ENCODE measurements around the gene DNAH17.

DNA sequence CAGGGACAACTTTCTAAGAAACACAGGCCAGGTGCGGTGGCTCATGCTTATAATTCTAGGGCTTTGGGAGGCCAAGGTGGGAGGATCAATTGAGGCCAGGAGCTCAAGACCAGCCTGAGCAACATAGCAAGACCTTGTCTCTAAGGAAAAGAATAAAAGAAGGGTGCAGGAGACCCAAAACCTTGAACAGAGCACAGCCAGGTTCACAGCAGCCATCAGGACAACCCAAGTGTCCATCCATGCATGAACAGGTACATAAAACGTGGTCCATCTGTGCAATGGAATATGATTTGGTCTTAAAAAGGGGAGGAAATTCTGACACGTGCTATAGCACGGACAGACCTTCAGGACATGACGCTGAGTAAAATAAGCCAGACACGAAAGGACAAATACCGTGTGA, 107.8 kb downstream of the DNAH17 start:
- TF ChIP-seq, protein P1, sequence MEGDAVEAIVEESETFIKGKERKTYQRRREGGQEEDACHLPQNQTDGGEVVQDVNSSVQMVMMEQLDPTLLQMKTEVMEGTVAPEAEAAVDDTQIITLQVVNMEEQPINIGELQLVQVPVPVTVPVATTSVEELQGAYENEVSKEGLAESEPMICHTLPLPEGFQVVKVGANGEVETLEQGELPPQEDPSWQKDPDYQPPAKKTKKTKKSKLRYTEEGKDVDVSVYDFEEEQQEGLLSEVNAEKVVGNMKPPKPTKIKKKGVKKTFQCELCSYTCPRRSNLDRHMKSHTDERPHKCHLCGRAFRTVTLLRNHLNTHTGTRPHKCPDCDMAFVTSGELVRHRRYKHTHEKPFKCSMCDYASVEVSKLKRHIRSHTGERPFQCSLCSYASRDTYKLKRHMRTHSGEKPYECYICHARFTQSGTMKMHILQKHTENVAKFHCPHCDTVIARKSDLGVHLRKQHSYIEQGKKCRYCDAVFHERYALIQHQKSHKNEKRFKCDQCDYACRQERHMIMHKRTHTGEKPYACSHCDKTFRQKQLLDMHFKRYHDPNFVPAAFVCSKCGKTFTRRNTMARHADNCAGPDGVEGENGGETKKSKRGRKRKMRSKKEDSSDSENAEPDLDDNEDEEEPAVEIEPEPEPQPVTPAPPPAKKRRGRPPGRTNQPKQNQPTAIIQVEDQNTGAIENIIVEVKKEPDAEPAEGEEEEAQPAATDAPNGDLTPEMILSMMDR (IDR thresholded peaks at IDR 0.05), result no peak
- no peak for TF ChIP-seq POLR2A (IDR thresholded peaks at IDR 0.05)

Data from esophagus squamous epithelium (tissue), 4 donors.